RCC 7860 (cell line): ENCODE results near the gene CUX1.
A peak's percentile ranks its signal among the peaks of the same experiment; 100 is the strongest.
"Not testable (repeated sequence)": the region's sequence is repeated elsewhere in the genome, so short reads cannot be mapped to it uniquely, and the experiment has no call there.

Experiments
- DNase-seq: peaks from one replicate; pipeline ENCODE4 v3.0.0-alpha.2; 2015; ENCODE audit warnings: low spot score
- FAIRE-seq: peaks from 2 replicates; lab custom pipeline; 2012; peaks lifted over from hg19 to GRCh38; lab: Jason Lieb, UNC

CUX1 gene

DNA sequence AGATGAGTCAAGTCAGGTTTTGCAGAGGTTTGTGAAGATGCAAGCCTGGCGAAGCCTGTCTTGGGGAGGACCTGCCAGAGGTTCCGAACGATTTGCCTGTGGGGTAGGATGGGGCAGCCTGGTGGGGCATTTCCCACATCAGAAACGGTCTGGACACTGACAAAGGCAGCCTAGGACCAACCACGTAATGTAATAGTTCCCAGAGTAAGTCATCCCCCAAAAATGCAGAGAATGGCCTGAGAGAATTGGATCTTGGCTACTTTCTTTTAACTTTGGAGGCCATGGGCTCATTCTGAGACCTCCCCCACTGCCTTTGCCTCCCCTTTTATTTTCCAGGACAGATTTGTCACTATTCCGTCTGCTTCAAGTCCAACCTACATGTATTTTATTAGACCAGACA, 300.3 kb downstream of the CUX1 start:
- no peak for FAIRE-seq
- DNase-seq, result no peak

DNA sequence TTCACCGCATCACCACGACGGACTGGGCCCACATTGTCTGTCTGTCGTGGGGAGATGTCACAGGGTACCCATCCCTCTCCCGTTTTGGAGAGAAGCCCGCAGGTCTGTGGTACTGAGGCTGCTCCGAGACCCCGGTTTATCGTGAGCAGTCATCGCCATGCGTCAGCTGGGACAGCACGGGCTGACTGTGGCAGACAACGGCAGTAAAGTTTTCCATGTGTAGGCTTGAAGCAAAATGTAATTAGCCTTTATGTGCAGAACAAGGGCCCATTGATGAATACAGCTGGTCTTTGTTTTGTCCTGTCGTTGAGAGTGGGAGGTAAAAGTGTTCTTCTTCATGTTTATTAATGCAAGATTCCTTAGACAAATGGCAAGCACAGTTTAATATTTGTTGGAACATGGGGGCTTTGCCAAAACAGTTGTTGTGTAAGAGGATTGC, 301.8 kb downstream of the CUX1 start:
- FAIRE-seq, result no peak
- no peak for DNase-seq

DNA sequence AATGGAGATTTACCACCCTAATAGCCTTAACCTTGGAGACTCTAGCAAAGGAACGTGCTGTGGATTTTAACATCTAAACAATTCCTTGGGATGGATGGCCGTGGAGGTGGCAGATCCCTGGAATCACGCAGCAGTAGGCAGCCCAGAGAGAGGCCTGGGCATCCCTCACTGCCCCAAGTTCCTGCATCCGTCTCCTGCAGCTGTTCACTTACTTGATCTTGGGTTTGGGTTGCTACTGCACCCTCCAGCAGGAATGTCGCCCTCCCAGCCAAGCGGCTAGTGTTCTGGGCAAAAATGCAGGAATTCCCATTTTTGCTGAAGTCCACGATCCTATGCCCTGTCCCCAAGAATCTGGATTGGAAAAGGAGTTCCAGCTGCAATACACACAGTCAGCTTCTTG, 302.5 kb downstream of the CUX1 start:
- no peak for FAIRE-seq
- no peak for DNase-seq

DNA sequence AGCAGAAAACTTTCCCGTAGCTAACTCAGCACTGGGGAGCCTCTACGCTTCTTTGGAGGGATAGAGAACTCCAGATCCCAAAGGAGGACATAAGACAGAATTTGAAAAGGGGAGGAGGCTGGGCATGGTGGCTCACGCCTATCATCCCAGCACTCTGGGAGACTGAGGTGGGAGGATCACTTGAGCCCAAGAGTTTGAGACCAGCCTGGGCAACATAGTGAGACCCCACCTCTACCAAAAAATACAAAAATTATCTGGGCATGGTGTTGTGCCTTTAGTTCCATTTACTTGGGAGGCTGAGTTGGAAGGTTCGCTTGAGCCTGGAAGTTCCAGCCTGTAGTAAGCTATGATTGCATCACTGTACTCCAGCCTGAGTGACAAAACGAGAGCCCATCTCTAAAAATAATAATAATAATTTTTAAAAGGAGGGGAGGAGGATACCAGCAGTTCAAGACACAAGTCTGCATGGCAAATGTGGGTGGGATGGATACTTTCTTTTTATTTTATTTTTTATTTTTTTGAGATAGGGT, 303.3 kb downstream of the CUX1 start:
- DNase-seq (no peak), FAIRE-seq (no peak)

DNA sequence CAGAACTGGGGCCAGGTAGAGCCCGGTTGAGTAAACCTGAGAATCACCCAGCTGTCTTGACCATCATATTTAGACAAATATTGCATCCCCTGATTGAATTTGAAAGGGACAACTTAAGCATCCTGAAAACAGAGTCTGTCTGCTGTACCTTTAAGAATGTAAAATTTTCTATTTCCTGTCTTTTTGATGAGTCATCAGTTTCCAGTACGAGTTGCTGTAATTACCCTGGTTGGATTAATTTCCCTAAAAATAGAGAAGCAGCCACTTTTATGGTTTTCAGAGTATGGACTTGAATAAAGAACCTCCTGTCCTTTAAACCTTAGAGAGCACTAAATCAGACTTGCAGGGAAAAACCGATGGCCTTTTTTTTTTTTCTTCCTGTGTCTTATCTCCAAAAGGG, 304.6 kb downstream of the CUX1 start:
- DNase-seq (peak; percentile 41), FAIRE-seq (peak; percentile 76)

DNA sequence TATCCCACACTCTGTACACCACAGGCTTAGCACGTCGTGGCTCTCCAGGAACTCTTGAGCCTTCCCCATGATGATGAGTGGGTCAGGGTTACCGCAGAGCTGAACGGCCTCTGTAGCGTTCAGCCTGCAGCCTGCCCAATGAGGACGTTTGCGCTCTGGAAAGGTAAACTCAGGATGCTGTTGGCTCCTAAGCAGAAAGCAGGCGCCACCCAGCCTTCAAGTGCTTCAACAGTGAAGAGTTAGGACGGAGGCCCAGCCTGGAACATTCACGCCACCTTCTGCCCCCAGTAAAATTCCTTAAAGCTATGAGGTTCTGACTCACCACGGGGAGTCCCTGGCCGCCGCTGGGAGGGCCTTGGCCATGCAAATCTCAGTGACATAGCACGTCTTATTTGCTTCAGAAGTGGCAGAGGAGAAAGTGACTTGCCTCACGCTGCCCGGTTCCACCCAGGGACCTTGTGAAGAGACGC, 307.7 kb downstream of the CUX1 start:
- FAIRE-seq (peak; percentile 94), DNase-seq (peak; percentile 98)

DNA sequence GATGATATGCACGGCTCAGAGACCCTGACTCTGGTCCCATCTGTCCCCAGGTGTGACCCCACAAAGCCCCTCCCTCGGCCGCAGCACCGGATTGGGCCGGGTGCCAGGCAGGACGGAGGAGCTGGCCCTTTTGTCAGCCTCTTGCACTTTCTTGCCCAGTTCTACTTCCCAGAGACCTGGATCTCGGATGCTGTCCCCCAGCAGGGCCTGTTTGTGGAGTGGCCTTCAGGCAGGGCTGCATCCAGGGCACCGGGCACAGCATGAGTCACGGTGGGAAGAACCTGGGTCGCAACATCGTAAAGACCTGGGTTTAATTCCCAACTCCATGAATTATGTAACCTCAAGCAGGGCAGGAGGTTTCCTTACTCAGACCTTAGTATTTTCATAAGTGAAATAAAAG, 310.9 kb downstream of the CUX1 start:
- no peak for DNase-seq
- no peak for FAIRE-seq

DNA sequence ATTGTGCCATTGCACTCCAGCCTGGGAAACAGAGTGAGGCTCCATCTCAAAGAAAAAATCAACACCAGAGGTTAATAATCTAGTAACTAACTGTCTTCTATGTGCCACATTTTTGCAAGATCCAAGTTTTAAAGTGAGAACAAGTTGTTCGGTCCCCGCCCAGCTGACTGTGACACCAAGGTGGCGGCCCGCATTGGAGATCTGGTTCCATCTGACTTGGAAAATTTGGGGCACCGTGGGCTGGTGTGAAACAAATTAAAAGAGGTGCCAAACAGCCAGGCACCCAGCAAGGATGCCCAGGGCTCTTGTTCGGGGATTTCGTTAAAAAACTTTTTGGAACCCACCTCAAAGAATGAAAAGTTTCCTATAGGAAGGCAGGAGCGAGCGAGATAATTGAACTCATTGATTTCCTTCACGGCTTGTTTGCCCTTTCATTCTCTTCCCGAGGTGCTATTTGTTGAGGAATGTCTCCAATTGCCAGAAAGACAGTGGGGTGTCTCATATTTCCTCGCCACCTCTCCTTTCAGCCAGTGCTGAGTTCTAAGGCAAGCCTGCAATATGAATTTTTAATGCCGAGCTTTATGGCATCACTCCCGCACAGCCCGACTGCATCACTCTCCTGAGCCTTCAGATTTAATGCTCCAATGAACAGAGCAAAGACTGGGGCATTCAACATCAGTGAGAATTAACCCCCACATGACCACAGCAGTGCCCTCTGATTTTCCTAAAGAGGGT, 312.4 kb downstream of the CUX1 start:
- DNase-seq (peak; percentile 78), FAIRE-seq (peak; percentile 93)

DNA sequence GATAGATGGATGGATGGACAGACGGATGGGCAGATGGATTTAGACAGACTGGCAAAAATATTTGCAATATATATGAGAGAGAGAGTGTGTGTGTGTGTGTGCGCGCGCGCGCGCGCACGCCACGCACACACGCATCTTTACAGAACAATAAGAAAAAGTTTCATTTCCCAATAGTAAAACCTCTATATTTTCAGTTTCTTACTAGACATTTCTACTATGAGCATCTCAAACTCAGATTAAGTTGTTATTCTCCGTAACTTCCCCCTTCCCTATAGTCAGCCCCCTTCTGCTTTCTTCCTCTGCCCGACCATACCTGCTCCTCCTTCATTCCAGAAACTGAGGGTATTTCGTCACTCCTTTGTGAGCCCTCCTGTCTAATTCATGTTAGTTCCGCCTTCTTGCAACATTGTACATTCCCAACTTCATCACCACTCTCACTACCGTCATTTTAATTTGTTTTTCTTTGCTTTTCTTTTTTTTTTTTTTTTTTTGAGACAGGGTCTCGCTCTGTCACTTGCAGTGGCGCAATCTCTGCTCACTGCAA, 314.9 kb downstream of the CUX1 start:
- FAIRE-seq, result no peak
- no peak for DNase-seq

DNA sequence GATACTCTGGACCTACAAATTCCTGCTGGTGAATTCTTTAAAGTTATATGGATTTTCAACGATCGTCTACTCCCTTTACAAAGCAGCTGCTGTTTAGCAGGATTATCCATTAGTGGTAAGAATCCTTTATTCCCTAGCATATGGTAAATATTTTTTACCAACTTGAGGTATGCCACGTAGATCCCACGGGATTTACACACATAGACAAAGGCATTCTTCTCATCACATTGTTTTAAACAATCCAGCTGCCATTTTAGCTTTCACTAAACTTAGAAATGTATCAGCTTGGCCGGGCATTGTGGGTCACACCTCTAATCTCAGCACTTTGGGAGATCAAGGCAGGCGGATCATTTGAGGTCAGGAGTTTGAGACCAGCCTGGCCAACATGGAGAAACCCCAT, 321.2 kb downstream of the CUX1 start:
- DNase-seq, result no peak
- FAIRE-seq, result no peak

DNA sequence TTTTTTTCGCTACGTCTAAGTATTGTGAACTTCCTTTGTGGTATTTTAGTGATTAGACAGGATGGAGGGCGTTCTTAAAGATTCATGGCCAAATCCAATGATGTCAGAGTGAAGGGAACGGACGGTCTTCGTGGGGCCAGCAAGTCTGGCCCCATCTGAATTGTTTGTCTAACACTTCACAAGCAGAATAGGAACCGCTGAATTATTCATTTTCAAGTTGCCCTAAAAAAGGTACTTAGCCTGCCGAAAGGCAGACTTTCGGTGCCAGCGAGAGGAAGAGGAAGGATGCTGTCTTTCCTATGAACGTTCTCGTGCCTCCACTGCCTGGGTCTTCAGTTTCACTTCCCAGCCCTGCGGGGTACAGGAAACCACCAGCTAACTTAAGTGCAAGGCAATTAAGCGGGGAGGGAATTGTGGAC, 323.5 kb downstream of the CUX1 start:
- no peak for DNase-seq
- FAIRE-seq, result no peak

DNA sequence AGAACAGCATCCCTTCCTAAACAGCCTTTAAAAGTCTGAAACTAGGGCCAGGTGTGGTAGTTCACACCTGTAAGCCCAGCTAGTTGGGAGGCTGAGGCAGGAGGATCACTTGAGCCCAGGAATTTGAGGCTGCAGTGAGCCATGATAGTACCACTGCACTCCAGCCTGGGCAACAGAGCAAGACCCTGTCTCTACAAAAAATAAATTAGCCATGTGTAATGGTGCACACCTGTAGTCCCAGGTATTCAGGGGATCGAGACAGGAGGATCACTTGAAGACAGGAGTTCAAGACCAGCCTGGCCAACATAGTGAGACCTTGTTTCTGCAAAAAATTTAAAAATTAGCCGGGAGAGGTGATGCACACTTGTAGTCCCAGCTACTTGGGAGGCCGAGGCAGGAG, 325.0 kb downstream of the CUX1 start:
- DNase-seq, FAIRE-seq: not testable (repeated sequence)

DNA sequence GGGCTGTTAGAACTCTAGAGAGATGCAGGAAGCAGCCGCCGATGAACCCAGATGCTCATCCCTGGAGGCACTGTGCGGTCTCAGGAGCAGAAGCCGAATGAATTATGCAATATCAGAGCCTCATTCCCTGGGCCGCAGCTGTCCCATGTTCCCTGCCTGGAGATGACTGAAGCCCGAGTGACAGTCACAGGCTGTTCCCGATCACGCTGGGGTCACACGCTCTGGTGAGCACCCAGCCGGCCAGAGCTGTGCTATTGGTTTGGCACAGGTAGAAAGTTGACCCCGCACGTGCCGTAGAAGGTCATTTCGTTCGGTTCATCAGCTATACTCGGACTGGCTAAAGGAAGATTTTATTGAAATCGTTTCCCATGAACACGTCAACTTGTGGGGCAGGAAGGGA, 328.7 kb downstream of the CUX1 start:
- DNase-seq, result no peak
- FAIRE-seq, result no peak

DNA sequence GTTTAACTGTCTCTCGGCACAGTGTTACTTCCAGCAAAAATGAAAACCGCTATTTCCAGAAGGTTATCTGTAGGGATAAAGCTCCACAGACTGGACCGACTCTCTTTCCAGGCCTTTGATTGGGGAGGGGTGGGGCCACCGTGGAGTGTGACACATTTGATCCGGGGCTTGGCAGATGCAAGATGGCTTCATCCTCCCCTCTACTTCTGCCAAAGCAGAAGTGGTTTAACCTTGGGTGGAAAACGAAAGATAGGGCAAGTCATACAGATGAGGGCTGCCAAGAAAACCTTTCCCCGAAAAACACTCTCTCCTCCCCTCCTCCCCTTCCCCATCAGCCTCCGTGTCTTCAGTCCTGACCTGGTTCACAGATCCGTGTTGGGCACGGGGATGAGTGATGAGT, 329.6 kb downstream of the CUX1 start:
- DNase-seq, result no peak
- FAIRE-seq, result no peak

DNA sequence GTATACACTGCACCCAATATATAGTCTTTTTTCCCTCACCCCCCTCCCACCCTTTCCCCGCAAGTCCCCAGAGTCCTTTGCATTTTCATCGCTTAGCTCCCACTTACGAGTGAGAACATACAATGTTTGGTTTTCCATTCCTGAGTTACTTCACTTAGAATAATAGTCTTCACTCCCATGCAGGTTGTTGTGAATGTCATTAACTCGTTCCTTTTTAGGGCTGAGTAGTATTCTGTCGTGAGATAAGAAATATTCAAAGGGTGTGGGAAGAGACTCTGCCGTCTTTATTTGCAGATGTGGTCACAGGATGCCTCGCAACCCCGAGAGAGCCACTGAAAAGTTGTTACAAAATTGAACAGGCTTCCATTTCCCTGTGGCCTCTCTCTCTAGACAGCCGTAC, 331.4 kb downstream of the CUX1 start:
- DNase-seq (no peak), FAIRE-seq (no peak)

DNA sequence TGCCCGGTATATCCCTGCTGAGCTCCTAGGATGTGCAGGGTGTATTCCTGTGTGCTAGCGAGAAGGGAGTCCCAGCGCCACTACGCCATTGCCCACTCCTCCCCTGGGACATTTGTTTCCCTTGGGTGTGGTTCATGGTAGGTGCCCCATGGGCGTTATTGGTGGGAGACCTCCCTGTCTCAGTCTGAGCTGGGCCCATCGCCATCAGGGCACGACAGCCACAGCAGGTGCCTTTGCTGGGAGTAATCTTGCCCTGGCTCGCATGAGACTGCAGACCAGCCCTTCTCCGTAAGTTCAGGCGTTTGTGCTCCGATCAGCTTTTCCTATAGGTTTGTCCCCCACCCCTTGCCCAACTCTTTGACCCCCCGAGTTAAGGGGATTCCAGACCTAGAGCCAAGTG, 332.0 kb downstream of the CUX1 start:
- DNase-seq, result no peak
- FAIRE-seq, result no peak

DNA sequence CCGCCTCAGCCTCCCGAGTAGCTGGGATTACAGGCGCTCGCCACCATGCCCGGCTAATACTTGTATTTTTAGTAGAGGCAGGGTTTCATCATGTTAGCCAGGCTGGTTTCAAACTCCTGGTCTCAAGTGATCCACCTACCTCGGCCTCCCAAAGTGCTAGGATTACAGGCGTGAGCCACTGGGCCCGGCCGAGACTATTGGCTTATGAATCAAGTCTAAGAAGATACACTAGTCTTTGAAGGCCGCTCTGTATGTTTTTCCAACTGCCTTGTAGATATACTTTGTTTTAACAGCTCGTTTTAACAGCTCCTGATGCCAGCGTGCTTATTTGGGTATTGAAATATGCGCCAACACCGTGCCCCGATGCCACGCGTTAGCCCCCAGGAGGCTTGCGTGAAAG, 332.8 kb downstream of the CUX1 start:
- FAIRE-seq (no peak), DNase-seq (no peak)

DNA sequence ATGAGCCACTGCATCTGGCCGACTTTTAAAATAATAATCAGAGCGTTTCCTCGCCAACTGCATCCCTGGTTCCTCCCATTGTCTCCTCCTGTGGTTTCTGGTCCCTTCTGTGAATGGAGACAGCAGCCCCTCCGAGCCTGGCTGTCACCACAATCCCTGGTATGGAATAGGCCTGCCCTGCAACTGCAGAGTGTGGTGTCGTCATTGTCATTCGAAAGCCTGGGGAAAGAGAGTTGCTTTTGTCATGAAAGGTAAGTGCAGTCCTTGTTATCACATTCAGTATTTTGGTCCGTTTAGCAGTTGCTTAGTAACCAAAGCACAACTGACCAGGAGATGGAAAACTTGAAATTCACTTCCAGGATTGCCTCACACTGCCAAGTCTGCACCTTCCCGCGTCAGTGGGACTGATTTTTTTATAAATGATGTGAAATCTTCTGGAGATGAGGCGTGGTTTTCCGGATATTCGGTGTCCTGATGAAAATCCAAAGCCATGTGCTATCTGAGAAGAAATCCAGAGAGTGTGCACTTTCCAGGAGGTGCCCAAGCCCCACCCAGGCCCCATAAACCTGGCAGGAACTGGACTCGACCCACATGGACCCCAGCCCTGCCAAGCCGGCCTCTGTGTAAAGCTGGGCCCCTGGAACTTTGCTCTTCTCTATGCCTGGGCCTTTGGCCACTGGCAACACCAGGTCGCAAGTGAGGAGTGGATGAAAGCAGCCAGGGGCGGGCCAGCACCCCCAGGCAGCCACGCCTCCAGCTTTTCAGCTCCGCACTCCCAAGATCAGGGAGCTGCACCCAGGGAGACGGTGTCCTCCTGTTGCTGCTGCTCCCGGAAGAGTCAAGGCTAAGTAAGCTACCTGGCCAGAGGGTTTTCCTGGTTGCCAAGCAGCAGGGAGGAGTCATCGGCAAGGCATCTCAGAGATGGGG, 335.5 kb downstream of the CUX1 start:
- no peak for FAIRE-seq
- peak; percentile 39 for DNase-seq

DNA sequence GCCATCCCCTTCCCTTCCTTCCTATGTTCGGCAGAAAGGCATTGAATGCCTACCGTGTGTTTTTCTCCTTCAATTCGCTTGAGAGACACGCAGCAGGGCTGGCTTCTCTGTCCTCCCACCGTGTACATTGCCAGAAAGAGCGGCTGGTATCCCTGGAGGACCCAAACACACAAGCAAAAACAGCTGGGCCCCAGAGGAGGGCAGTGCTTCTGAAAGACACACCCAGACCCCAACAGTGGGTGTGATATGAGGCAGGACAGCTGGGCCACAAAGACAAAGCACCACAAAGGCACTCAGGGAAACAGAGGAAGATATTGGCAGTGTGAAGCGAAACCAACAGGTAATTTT, 336.1 kb downstream of the CUX1 start:
- DNase-seq (no peak), FAIRE-seq (no peak)

DNA sequence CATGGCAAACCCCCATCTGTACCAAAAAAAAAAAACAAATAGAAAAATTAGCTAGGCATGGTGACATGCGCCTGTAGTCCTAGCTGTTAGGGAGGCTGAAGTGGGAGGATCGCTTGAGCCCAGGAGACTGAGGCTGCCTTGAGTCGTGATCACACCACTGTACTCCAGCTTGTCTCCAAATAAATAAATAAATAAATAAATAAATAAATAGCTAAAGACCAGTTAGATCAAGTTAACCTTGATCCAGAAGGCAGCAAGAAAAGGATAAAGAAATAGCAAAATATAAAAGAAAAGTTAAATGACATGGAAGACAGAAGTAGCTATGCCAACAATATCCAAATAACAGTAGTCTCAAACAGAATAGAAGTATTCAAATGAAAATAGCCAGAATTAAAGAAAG, 337.0 kb downstream of the CUX1 start:
- FAIRE-seq (no peak), DNase-seq (no peak)

DNA sequence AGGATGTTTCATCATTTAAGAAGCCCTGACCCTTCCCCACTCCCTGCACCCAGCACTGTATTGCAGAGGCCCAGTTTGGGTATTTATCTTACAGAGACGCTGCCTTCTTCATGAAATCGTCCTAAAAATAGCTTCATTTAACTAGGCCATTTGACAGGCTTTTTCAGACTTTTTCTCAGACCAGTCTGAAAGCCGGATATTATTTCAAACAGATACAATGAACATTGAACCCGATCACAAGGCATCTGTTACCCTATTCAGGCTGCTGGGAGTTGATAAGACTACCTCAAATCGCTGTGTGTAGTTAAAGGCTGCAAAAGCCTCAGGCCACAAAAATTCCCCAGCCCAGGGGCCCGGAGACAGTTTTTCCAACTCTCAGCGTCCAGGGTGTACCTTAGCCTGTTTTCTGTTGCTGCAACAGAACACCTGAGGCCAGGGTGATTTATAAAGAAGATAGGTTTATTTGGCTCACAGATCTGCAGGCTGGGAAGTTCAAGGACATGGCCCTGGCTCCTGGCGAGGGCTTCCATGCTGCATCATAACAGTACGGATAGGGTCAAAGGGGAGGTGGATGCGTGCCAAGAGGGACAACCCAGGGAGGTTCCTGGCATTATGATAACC, 338.5 kb downstream of the CUX1 start:
- no peak for FAIRE-seq
- no peak for DNase-seq
